Stimulated activated naive CD4-positive, alpha-beta T cell treated with Interleukin-2 at 50 U/mL for 16 hours (primary cell): ENCODE results near the gene SMPD3.

Experiments
- DNase-seq: peaks from one replicate; lab custom pipeline; 2025; lab: John Stamatoyannopoulos, UW

Gene SMPD3

GRCh38 chr16:68369168-68369567 is 79.1 kb downstream of the SMPD3 start:
- DNase-seq, result no peak

DNA sequence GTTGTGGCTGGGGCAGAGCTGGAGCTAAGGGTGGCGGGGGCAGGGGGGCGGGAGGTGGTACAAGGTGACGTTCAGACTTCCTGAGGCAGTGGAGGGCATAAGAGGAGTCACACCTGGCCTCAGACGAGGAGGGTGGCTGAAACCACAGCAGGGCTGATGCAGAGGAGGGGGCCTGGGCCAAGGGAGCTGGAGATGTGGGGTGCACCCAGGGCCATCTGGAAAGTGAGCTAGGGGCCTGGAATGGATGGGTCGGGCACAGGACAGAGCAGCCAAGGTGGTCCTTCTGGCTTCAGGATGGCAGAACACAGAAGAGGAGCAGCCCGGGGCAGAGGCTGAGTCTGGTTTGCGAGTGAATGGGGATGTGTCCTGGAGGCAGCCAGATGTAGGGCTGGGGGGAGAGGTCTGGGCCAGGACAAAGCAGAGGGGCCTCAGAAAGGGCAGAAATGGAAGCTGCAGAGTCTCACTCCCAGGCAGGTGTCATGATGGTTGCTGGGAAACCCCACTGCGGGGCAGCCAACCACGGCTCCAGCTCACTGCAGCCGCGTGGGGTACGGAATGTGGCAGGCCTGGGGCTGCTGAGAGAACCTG is 79.9 kb downstream of the SMPD3 start:
- DNase-seq, result no peak

GRCh38 chr16:68367891-68368290 is 80.4 kb downstream of the SMPD3 start:
- DNase-seq, result no peak

- no peak for DNase-seq
Measured at GRCh38 chr16:68367440-68367839, 80.9 kb downstream of the SMPD3 start.

- no peak for DNase-seq
Measured at GRCh38 chr16:68367030-68367429, 81.3 kb downstream of the SMPD3 start.

GRCh38 chr16:68366062-68366461 is 82.2 kb downstream of the SMPD3 start:
- DNase-seq, result no peak

- no peak for DNase-seq
Measured at GRCh38 chr16:68365167-68365817, 83.0 kb downstream of the SMPD3 start.

DNA sequence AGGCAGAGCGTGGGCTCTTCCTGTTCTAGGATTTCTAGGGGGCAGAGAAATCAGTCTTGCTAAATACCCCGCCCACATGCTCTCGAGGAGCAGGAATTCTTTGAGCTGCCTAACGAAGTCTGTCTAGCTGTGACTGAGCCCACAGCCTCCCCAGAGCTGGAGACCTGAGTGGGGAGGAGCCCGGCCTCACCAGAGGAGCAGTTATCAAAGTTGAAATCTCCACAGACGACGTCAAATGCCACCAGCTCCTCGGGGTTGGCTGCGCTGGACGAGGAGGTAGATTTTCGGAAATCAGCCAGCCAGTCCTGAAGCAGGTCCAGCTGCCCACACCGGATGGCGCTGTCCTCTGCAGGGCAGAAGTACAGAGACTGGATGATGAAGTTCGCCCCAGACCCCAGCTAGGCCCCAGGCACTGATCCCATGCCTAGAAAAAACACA is 83.7 kb downstream of the SMPD3 start:
- DNase-seq, result no peak

DNA sequence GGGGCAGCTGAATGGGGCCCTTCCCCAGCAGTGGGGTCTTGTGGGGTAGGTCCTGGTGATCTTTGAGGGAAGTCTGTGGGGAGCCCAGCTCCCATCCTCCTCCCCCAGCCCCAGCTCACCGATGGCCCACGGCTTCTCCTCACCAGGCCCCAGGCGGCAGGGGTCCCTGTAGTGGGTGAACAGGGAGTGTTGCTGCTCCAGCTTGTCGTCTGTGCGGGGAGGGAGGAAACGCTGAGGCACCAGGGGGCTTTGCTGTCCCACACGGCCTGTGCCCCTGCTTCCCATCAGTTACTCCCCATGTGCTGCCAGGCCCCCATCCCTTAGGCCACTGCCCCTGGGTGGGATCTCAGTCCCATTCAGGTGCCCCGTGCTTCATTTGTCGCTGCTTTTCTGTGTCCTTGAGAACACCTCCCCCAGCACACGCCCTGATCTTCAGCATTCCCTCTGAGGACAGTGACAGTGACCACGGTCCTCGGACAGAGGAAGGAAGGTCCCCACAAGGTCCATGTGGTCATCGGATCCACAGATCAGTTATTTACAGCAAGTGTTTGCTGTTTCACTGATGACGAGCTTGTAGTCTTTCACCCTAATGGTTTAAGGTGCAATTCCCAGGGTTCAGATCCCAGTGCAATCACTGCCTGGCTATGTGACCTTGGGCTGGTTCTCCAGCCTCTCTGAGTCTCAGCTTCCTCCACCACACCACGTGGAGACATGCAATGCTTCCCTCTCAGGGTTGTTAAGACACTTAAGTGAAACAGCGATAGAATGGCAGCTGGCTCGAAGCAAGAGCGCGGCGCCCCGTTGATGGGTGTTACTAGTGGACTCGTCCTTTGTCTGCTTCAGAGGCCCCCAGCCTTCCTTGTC is 84.4 kb downstream of the SMPD3 start:
- no peak for DNase-seq

GRCh38 chr16:68362947-68363657 is 85.2 kb downstream of the SMPD3 start:
- no peak for DNase-seq

DNA sequence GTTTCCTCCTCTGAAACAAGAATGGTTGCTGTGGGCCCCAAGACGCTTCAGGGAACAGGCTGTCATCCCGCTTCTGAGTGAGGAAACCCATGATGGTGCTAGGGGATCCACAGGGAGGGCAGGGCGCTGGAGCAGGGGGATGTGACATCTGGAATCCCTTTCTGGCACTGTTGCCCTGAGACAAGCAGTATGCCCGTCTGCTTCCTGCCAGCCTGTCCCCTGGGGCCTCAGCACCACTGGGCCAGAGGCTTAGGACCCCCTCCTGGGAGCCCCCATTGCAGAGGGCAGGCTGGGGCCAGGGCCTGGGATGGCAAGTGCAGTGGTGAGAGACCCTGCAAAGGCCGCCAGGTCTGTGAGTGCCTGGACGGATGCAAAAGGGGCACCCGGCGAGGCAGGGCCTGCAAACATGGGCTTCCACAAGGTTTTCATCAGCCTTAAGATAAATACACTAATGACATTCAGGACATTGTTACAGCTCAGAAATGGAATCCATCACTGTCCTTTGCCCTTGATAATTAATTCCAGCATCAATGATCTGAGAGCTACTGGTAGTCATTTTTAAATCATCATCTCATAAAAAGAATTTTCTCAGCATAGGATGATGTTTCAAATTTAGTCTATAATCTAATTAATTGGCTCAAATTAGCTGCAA is 85.9 kb downstream of the SMPD3 start:
- DNase-seq, result no peak

- no peak for DNase-seq
Measured at GRCh38 chr16:68361485-68361884, 86.8 kb downstream of the SMPD3 start.

- DNase-seq, result no peak
Measured at GRCh38 chr16:68360956-68361355, 87.4 kb downstream of the SMPD3 start.

DNA sequence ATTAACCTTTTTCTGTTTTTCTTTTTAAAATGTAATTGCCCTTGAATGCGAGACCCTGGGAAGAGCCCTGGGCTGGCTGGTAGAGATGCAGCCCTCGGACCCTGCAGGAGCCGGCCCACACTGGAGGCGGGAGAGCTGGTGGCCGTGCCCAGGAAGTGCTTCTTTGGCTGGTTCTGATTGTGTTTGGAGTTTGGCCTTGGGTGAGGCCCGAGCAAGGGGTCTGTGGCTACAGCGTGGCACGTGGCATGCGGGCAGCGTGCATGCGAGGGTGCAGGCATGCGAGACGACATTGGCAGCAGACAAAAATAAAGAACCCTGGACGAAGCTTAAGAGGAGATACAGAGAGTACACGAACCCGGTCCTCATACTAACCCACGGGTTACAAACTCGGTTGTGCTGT is 87.8 kb downstream of the SMPD3 start:
- DNase-seq, result no peak

DNA sequence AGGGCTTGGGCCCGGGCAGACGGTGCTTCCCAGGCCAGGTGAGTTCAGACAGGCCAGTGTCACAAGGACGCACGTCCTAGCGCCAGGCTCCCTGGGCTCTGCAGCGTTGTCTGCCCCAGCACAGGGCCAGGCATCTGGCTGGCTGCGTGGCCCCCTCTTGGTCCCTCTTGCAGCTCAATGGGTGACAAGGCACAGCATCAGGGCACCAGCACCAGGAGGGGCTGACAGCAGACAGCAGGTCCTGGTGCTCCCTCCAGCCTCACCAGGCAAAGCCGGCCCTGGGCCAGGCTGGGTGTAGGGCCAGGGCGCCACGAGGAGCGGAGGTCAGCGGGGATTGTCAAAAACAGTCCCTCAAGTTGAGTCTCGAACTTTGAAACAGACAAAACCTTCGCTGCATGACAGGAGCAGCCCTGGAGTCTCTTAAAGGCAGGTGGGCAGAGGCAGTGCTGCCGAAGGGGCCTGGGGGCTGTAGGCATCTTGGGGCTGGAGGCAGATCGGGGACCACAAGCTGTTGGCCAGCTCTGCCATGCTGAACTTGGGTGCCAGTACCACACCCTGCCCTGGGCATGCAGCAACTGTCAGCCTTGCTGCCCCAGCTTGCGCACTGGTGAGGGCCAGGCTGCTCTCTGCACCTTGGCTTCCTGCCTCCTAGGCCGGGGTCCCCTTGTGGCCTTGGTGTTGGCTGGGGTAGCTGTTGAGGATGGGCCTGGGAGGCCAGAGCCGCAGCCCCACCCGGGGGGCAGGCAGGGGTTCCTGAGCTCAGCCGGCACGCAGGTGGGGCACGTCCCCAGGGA is 88.7 kb downstream of the SMPD3 start:
- DNase-seq, result no peak

GRCh38 chr16:68358951-68359350 is 89.4 kb downstream of the SMPD3 start:
- no peak for DNase-seq

GRCh38 chr16:68357923-68358322 is 90.4 kb downstream of the SMPD3 start:
- no peak for DNase-seq

- DNase-seq, result no peak
Measured at GRCh38 chr16:68357521-68357922, 90.8 kb downstream of the SMPD3 start.

- DNase-seq, result no peak
Measured at GRCh38 chr16:68356919-68357286, 91.4 kb downstream of the SMPD3 start.

- peak; percentile 63 for DNase-seq
Measured at GRCh38 chr16:68356249-68356918, 91.9 kb downstream of the SMPD3 start.
